Measurements from ENCODE around the gene DET1. TPM values are rescaled to one million over a fixed set of nuclear protein-coding genes. Genes with fewer than 3 reads are reported as not detected.
"Not testable (repeated sequence)": the region's sequence is repeated elsewhere in the genome, so short reads cannot be mapped to it uniquely, and the experiment has no call there.

DET1 gene
- total RNA-seq, 6 donors from 2014 or later: 2.9 to 13.6 (median 5.3) TPM

DNA sequence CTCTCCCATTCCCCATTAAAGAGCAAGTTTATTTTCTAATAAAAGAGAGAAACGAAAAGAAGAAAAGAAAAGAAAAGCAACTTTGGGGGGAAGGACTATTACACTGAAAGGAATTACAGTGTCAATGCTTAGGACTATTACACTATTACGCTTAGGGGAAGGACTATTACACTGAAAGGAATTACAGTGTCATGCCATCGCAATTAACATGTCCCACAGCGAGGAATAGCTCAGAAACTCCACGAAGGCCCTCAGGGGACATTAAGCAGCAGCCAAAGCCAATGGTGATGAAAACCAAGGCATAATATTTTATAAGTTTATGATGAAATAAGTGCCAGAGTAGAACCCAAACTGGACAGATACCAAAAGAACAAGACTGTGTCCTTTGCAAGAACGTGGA, 22.1 kb upstream of the DET1 start:
- no peak overlapping the region for H3K4me3 ChIP-seq
- ATAC-seq (ENCODE audit: low FRiP score in 2 of 2): no peak
- DNase-seq: no peak
- no peaks in the 10 kb centered on the region for H3K27me3 ChIP-seq
- no peaks in the 10 kb centered on the region for H3K9me3 ChIP-seq
- H3K36me3 ChIP-seq: no peaks in the 10 kb centered on the region
- no peaks in the 10 kb centered on the region for H3K4me1 ChIP-seq
- TF ChIP-seq, protein P1, sequence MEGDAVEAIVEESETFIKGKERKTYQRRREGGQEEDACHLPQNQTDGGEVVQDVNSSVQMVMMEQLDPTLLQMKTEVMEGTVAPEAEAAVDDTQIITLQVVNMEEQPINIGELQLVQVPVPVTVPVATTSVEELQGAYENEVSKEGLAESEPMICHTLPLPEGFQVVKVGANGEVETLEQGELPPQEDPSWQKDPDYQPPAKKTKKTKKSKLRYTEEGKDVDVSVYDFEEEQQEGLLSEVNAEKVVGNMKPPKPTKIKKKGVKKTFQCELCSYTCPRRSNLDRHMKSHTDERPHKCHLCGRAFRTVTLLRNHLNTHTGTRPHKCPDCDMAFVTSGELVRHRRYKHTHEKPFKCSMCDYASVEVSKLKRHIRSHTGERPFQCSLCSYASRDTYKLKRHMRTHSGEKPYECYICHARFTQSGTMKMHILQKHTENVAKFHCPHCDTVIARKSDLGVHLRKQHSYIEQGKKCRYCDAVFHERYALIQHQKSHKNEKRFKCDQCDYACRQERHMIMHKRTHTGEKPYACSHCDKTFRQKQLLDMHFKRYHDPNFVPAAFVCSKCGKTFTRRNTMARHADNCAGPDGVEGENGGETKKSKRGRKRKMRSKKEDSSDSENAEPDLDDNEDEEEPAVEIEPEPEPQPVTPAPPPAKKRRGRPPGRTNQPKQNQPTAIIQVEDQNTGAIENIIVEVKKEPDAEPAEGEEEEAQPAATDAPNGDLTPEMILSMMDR (IDR thresholded peaks at IDR 0.05): no peak
- 75 to 82% methylated on average over 6 of the region's 6 CpGs for WGBS, 2 donors
- no peak overlapping the region for H3K27ac ChIP-seq

DNA sequence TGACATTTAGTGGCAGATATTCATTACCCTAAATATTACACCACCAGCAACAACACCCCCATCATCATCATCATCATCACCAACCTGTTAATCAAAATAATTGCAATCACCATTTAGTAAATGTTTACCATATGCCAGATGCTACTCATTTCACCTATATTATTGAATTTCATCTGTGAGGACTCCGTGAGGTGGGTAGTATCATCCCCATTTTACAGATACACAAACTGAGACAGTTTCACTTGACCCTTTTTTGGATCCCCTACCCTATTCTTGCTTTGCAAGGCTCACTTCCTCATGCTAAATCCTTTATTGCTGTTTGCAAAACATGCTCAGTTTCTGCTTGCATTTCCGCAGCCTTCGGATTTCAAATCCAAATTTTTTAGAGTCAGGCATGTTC, 18.3 kb upstream of the DET1 start:
- no peak for DNase-seq
- Histone ChIP-seq H3K9me3 (no peaks in the 10 kb centered on the region), H3K27me3 (no peaks in the 10 kb centered on the region), H3K4me1 (no peaks in the 10 kb centered on the region), H3K36me3 (no peaks in the 10 kb centered on the region), H3K4me3 (no peak overlapping the region), H3K27ac (no peak overlapping the region)
- no peak for ATAC-seq (ENCODE audit: low FRiP score in 2 of 2)
- 91 to 93% methylated on average over 3 of the region's 3 CpGs for WGBS, 2 donors
- no peak for TF ChIP-seq POLR2AphosphoS5 (IDR thresholded peaks at IDR 0.05)
- no peak for TF ChIP-seq EP300 (IDR thresholded peaks at IDR 0.05)
- no peak for TF ChIP-seq POLR2A (IDR thresholded peaks at IDR 0.05)
- TF ChIP-seq, protein P1 (IDR thresholded peaks at IDR 0.05): no peak

DNA sequence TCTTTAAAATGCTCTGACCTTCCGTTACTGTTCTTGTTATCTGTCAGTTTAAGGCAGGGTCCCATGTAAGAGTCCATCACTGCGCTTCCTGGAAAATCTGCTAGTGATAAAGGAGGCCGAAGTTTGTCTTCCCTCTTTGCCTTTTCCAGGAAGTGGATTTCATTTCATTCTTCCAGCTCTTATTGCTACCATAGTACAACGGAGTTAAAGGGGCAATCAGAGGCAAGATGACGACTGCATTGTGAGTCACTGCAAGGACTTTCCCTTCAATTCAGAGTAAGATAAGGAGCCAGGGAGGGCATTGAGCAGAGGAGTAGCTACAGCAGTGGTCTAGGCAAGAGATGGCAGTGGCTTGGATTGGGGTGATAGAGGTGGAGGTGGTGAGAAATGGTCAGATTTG, 17.2 kb upstream of the DET1 start:
- ATAC-seq (ENCODE audit: low FRiP score in 2 of 2) (no peak), DNase-seq (no peak)
- H3K4me3 ChIP-seq: no peak overlapping the region
- no peaks in the 10 kb centered on the region for H3K9me3 ChIP-seq
- TF ChIP-seq EP300 (IDR thresholded peaks at IDR 0.05) (no peak), POLR2A (IDR thresholded peaks at IDR 0.05) (no peak), POLR2AphosphoS5 (IDR thresholded peaks at IDR 0.05) (no peak)
- TF ChIP-seq, protein P1 (IDR thresholded peaks at IDR 0.05): no peak
- no peaks in the 10 kb centered on the region for H3K27me3 ChIP-seq
- H3K27ac ChIP-seq: no peak overlapping the region
- WGBS, 2 donors: 77 to 85% methylated on average over 5 of the region's 5 CpGs
- no peaks in the 10 kb centered on the region for H3K36me3 ChIP-seq
- no peaks in the 10 kb centered on the region for H3K4me1 ChIP-seq

DNA sequence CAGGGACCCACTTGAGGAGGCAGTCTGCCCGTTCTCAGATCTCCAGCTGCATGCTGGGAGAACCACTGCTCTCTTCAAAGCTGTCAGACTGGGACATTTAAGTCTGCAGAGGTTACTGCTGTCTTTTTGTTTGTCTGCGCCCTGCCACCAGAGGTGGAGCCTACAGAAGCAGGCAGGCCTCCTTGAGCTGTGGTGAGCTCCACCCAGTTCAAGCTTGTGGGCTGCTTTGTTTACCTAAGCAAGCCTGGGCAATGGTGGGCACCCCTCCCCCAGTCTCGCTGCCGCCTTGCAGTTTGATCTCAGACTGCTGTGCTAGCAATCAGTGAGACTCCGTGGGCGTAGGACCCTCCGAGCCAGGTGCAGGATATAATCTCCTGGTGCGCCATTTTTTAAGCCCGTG, 13.1 kb upstream of the DET1 start:
- H3K27ac ChIP-seq; H3K4me3 ChIP-seq; H3K36me3 ChIP-seq; H3K27me3 ChIP-seq; DNase-seq; ATAC-seq (ENCODE audit: low FRiP score in 2 of 2); H3K4me1 ChIP-seq; H3K9me3 ChIP-seq: not testable (repeated sequence)
- 84 to 95% methylated on average over 6 to 9 of the region's 9 CpGs for WGBS, 2 donors

DNA sequence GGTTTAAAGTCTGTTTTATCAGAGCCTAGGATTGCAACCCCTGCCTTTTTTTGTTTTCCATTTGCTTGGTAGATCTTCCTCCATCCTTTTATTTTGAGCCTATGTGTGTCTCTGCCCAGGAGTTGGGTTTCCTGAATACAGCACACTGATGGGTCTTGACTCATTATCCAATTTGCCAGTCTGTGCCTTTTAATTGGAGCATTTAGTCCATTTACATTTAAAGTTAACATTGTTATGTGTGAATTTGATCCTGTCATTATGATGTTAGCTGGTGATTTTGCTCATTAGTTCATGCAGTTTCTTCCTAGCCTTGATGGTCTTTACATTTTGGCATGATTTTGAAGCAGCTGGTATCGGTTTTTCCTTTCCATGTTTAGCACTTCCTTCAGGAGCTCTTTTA, 11.5 kb upstream of the DET1 start:
- WGBS, 2 donors: 81 to 90% methylated on average over 1 of the region's 1 CpG

DNA sequence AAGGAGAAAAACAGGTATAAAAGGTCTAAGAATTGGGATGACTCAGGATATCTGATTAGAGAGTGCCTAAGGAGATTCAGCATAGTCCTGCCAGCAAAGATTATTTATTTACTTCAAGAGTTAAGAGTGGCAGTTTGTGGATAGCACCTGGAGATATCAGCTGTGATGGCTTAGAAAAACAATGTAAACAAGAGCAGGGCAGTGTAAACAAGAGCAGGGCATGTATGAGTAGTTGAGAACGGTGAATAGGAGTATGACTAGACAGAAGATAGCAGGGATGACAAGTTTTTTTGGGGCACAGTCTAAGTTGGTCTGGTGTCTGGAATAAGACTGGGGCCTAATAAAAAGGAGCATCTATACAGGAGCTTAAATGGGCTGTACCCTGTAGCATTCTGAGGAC, 1.5 kb upstream of the DET1 start:
- not testable (repeated sequence) for DNase-seq; H3K4me1 ChIP-seq; H3K27me3 ChIP-seq; H3K9me3 ChIP-seq; H3K4me3 ChIP-seq; H3K36me3 ChIP-seq; H3K27ac ChIP-seq; ATAC-seq (ENCODE audit: low FRiP score in 2 of 2)
- WGBS, 2 donors: 53 to 57% methylated on average over 1 of the region's 1 CpG

More for the DNA sequence above, 11.5 kb upstream of the DET1 start:
- not testable (repeated sequence) for DNase-seq; H3K36me3 ChIP-seq; H3K4me1 ChIP-seq; ATAC-seq (ENCODE audit: low FRiP score in 2 of 2); H3K4me3 ChIP-seq; H3K27me3 ChIP-seq; H3K9me3 ChIP-seq; H3K27ac ChIP-seq

DNA sequence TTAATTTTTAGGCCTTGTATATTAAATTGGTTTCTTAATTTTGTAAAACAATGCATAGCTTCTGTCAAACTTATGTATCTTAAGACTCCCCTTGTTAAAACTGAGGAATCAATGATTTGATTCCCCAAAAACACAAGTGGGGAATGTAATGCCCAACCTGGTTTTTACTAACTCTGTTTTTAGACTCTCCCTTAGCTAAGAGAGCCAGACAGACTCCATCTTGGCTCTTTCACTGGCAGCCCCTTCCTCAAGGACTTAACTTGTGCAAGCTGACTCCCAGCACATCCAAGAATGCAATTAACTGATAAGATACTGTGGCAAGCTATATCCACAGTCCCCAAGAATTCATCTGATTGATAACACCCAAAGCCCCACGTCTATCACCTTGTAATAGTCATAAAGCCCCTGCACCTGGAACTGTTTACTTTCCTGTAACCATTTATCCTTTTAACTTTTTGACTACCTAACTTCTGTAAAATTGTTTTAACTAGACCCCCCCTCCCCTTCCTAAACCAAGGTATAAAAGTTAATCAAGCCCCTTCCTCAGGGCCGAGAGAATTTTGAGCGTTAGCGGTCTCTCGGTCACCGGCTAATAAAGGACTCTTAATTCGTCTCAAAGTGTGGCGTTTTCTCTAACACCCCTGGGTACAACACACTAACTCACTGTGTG, 768 bp downstream of the DET1 start:
- not testable (repeated sequence) for H3K36me3 ChIP-seq; H3K9me3 ChIP-seq; H3K27me3 ChIP-seq; ATAC-seq (ENCODE audit: low FRiP score in 2 of 2); H3K4me1 ChIP-seq; DNase-seq
- 5 to 9% methylated on average over 7 of the region's 8 CpGs for WGBS, 2 donors
- peak overlapping the region; percentile 54 to 81 (median 73) for H3K4me3 ChIP-seq
- H3K27ac ChIP-seq: peak overlapping the region; percentile 75 to 88 (median 84)

Measured in upper lobe of left lung (tissue), 6 donors.